Stimulated activated CD4-positive, alpha-beta T cell treated with anti-CD3 and anti-CD28 coated beads, Interleukin-1b, Interleukin-23, amount 100 ng/mL, for 4 hours (primary cell): ENCODE results near the gene REPS1.

Experiments used
- DNase-seq, 2 donors: peaks; one replicate each; pipeline ENCODE4 v3.0.0-alpha.2; 2020; ENCODE audit warnings: low read depth in 2 of 2

REPS1 gene

GRCh38 chr6:138925806-138926205 lies 62.2 kb downstream of the REPS1 start:
- no peak for DNase-seq

GRCh38 chr6:138923561-138923960 lies 64.5 kb downstream of the REPS1 start:
- no peak for DNase-seq

GRCh38 chr6:138920906-138921305 lies 67.1 kb downstream of the REPS1 start:
- no peak for DNase-seq

GRCh38 chr6:138914701-138915100 lies 73.4 kb downstream of the REPS1 start:
- DNase-seq, result no peak

GRCh38 chr6:138912308-138912707 lies 75.7 kb downstream of the REPS1 start:
- no peak for DNase-seq

GRCh38 chr6:138909975-138910374 lies 78.1 kb downstream of the REPS1 start:
- no peak for DNase-seq

- no peak for DNase-seq
These were observed 78.5 kb downstream of the REPS1 start for GRCh38 chr6:138909511-138909910.

- no peak for DNase-seq
These were observed 80.9 kb downstream of the REPS1 start for GRCh38 chr6:138907167-138907566.

GRCh38 chr6:138897031-138897430 lies 91.0 kb downstream of the REPS1 start:
- no peak for DNase-seq

- no peak for DNase-seq
These were observed 91.8 kb downstream of the REPS1 start for GRCh38 chr6:138896104-138896756.

GRCh38 chr6:138891255-138891986 lies 96.6 kb downstream of the REPS1 start:
- DNase-seq, result no peak

GRCh38 chr6:138885156-138885819 lies 102.8 kb downstream of the REPS1 start:
- DNase-seq, result no peak

- DNase-seq, result no peak
These were observed 105.6 kb downstream of the REPS1 start for GRCh38 chr6:138882369-138883017.

- no peak for DNase-seq
These were observed 114.9 kb downstream of the REPS1 start for GRCh38 chr6:138873191-138873590.

GRCh38 chr6:138869398-138869797 lies 118.7 kb downstream of the REPS1 start:
- DNase-seq, result no peak

- no peak for DNase-seq
These were observed 119.9 kb downstream of the REPS1 start for GRCh38 chr6:138868181-138868580.

GRCh38 chr6:138865480-138866109 lies 122.5 kb downstream of the REPS1 start:
- no peak for DNase-seq

GRCh38 chr6:138864343-138864890 lies 123.6 kb downstream of the REPS1 start:
- DNase-seq, result no peak

- DNase-seq, result no peak
These were observed 124.7 kb downstream of the REPS1 start for GRCh38 chr6:138863321-138863720.

- no peak for DNase-seq
These were observed 125.6 kb downstream of the REPS1 start for GRCh38 chr6:138862456-138862855.

GRCh38 chr6:138857775-138858174 lies 130.3 kb downstream of the REPS1 start:
- no peak for DNase-seq

GRCh38 chr6:138856654-138857053 lies 131.4 kb downstream of the REPS1 start:
- DNase-seq, result no peak
